ENCODE results near the gene CCNT1.
A peak's percentile ranks its signal among the peaks of the same experiment; 100 is the strongest.
"Not testable (repeated sequence)": the region's sequence is repeated elsewhere in the genome, so short reads cannot be mapped to it uniquely, and the experiment has no call there.

The CCNT1 gene

GRCh38 chr12:48716493-48717251 is at the start of gene CCNT1:
CCNT1 (minus strand) TSS chr12:48716707; CDS start chr12:48716675, 32 bp downstream.
- peak; percentile 98 to 100 for DNase-seq

GRCh38 chr12:48765753-48766162 is 49.3 kb upstream of the CCNT1 start:
- no peak for DNase-seq

GRCh38 chr12:48764521-48764920 is 48.0 kb upstream of the CCNT1 start:
- no peak for DNase-seq

GRCh38 chr12:48758737-48759136 is 42.2 kb upstream of the CCNT1 start:
- no peak for DNase-seq

- no peak for DNase-seq
These were observed 41.7 kb upstream of the CCNT1 start for GRCh38 chr12:48758186-48758585.

GRCh38 chr12:48750769-48751356 is 34.4 kb upstream of the CCNT1 start:
- no peak for DNase-seq

GRCh38 chr12:48750215-48750614 is 33.7 kb upstream of the CCNT1 start:
- DNase-seq: no peak

GRCh38 chr12:48744251-48745008 is 27.9 kb upstream of the CCNT1 start:
- no peak for DNase-seq

GRCh38 chr12:48739618-48740269 is 23.2 kb upstream of the CCNT1 start:
- no peak for DNase-seq

GRCh38 chr12:48736456-48736855 is 19.9 kb upstream of the CCNT1 start:
- no peak for DNase-seq

GRCh38 chr12:48728807-48729206 is 12.3 kb upstream of the CCNT1 start:
- no peak for DNase-seq

GRCh38 chr12:48720737-48721136 is 4.2 kb upstream of the CCNT1 start:
- DNase-seq: not testable (repeated sequence)

GRCh38 chr12:48720171-48720570 is 3.7 kb upstream of the CCNT1 start:
- DNase-seq: not testable (repeated sequence)

GRCh38 chr12:48719002-48719401 is 2.5 kb upstream of the CCNT1 start:
- not testable (repeated sequence) for DNase-seq

GRCh38 chr12:48717252-48717695 is 767 bp upstream of the CCNT1 start:
- no peak for DNase-seq

GRCh38 chr12:48716168-48716492 is 377 bp downstream of the CCNT1 start:
- DNase-seq: no peak

- DNase-seq: no peak
These were observed 4.3 kb downstream of the CCNT1 start for GRCh38 chr12:48712209-48712608.

- not testable (repeated sequence) for DNase-seq
These were observed 17.7 kb downstream of the CCNT1 start for GRCh38 chr12:48698822-48699221.

GRCh38 chr12:48696626-48697025 is 19.9 kb downstream of the CCNT1 start:
- DNase-seq: no peak

- no peak for DNase-seq
These were observed 20.6 kb downstream of the CCNT1 start for GRCh38 chr12:48695859-48696258.

- DNase-seq: no peak
These were observed 22.5 kb downstream of the CCNT1 start for GRCh38 chr12:48694038-48694437.

GRCh38 chr12:48693572-48693971 is 22.9 kb downstream of the CCNT1 start:
- no peak for DNase-seq

- DNase-seq: no peak
These were observed 24.6 kb downstream of the CCNT1 start for GRCh38 chr12:48691826-48692487.

Measured in SW 1271 (cell line).